Renal cortex interstitium (tissue), 11 donors: ENCODE results near the gene GCC2. TPM values are rescaled to one million over a fixed set of nuclear protein-coding genes. Genes with fewer than 3 reads are reported as not detected.
"Not testable (repeated sequence)": the region's sequence is repeated elsewhere in the genome, so short reads cannot be mapped to it uniquely, and the experiment has no call there.

Source experiments
- DNase-seq, 11 donors: peaks; one replicate each; pipeline ENCODE4 v3.0.0-alpha.2; 2013; ENCODE audit warnings: low read depth in 9 of 11, low spot score in 4 of 11; ENCODE audit errors: extremely low read depth in 1 of 11
- polyA plus RNA-seq, 3 donors: library from polyadenylated mRNA; unstranded; fragments of 120-200 nt; gene quantifications; one replicate each; pipeline ENCODE4 v1.2.1, GENCODE V29; 2013; ENCODE audit not compliant: insufficient read length in 3 of 3

GCC2 gene
- polyA plus RNA-seq, 3 donors = 46.8 to 79.0 (median 58.1) TPM

DNA sequence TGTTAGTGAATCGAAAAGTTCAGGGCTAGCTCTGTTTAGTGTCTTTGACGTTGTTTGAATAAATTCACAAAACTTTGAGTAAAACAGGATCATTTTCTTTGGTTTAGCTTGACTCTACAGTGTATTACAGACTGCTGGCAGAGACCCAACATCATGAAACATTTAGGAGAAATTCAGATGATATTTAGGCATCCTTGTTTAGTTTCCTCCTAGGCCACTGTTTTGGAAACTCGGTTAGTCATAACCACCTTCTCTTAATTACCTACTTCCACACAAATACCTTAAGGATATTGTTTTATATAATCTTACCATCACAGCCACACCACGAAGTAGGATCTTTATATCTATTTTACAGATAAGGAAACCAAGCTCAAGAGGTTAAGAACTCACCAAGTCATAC is 93.1 kb downstream of the GCC2 start:
- DNase-seq = no peak

DNA sequence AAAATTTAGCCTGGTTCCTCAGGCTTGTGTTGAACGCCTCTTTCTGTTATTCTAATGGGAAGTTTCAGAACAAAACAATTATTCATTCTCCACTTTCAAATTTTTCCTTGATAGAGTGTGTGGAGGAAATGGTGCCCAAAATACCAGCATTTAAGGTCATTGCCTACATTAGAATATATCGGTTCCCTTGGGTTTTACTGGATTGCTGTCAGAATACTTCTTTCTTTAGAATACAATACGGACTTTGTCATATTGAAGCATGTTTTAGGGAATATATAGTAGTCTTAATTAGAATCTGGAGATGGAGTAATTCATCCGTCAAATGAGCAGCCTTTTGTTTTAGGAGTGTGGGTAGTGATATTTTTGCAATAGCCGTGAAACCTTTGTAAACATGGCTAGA is 98.6 kb downstream of the GCC2 start:
- no peak for DNase-seq

DNA sequence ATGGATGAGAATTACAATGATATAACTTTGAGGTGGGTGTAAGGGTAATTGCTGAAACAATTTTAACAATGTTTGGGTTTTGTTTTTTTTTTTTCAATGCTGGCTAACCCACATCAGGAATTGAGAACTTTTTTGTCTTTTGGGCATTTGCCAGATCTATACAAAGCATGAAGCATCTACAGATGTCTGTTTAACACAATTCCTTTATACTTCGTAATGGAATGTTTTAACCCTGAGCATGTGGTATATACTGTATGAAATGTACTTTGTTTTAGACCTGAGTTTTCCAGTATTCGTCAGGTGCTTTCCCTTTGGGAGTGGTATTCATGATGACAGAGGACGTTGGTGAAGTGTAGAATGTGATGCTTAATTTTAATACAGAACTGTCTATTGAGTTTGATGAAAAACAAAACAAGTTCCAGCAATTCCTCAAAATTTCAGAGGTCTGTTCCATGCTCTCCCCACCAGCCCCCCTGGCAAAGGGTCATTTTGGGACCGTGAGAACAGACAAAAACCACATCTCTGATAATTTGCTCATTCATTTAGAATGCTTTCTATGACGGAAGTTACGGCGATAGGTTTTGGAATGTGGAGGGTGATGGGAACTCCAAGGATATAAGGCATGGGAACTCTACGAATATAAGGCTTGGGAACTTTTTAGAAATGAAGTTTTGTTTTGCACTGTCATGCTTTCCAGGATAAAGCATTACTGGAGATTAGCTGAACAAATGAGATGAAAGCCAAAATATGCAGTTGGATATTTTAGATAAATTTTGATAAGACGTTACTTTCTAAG is 99.4 kb downstream of the GCC2 start:
- DNase-seq = no peak

DNA sequence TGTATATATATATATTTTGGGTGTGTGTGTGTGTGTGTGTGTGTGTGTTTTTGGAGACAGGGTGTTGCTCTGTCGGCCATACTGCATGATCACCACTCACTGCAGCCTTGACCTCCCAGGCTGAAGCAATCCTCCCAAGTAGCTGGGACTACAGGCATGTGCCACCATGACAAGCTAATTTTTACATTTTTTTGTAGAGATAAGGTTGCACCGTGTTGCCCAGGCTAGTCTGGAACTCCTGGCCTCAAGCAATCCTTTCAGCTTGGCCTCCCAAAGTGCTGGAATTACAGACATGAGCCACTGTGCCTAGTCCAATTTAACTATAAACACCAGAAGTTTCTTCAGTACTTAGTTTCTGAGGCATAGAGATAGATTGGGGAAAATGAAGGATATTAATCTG is 103.6 kb downstream of the GCC2 start:
- DNase-seq = no peak

DNA sequence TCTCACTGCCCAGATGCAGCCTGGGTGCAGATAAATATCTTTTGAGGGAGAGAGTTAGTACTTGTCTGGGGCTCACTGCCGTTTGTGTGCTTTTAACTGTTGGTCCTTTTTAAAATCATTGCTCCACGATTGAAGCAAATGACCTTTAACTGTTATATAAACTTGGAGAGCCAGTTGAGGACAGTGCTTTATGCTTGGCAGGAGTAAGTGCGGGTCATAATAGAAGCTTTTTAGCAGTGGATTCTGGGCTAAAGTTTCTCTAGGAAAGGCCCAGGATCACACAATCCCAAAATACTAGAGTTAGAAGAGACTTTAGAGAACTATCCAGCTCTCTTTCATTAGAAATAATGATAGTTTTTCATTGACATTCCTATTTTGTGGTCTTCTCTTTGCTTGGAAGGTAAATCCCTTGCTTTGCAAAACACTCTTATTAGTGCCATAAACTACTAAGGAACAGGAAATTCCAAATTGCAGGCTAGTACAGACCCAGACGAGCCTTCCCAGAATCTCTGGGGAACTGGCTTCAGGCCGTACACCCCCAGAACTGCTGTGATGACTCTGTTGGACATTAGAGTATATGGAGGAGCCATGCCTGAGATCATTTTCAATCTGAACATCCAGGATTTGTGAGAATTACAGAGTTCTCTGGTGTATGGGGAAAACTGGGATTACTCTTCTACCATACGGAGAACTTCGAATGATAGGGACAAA is 104.4 kb downstream of the GCC2 start:
- DNase-seq = no peak

DNA sequence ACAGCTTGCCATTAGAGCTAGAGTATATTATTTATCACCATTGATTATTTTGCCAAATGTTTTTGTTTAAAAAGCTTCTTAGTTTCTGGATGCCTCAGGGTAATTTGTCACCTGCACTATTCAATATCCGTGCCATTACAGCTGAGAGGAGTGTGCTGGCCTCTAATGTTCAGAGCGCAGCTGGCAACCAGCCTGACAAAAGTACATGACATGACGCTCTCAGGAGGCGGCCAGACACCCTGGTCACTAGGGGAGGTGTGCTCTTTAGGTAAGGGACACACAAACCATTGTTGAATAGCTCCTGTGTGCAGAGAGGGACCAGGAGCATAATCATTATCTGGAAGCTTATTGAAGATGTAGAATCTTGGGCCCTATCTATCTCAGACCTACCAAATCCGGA is 105.5 kb downstream of the GCC2 start:
- DNase-seq = no peak

DNA sequence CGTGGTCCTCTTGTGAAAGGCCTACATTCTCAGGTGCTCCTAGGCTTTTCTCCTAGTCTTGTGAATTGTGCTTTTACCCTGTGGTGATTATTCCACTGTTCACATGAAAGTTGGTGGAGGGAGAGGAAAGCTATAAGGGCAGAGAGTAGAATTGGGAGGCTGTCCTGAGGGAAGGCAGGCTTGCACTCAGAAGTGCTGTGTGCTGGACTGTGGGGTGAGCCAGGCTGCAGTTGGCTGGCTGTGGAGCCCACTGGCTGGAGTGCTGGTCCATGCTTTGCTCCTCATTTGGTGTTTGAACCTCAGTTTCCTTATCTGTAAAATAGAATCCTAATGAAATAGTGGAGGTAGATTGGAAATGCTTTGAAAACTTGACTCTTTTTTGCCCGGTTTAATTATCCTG is 106.6 kb downstream of the GCC2 start:
- DNase-seq = no peak

DNA sequence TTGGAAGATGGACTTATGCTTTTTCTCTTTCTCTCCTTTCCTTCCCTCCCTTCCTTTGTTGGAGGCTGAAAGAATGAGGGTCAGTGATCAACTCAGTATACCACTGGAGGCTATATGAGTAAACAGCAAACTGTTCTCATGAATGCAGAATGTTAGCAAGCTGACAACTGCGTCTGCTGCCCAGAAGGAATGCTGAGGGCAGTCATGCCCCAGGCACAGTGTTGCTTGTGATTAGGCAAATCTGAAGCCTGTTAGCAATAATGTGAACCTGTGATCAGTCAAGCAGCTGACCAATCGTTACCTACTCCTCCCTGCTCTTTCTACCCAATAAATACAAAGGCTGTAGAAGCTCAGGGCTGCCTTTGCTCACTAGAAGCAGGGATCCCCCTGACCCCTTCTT is 107.6 kb downstream of the GCC2 start:
- not testable (repeated sequence) for DNase-seq

Other genes with a start within 250 kb of the GCC2 start
- gene SULT1C3, start 209.2 kb upstream of the GCC2 start, polyA plus RNA-seq = not detected
- 100 to 1,000 TPM in 1 of 3 donors, 10 to 100 TPM in 2; 43.6 to 113 (median 54.9) TPM for gene SULT1C2, start 160.3 kb upstream of the GCC2 start, polyA plus RNA-seq
- gene SULT1C4, start 71.3 kb upstream of the GCC2 start, polyA plus RNA-seq = 10 to 100 TPM; 39.8 to 65.9 (median 48.5) TPM
- gene LIMS1, start 85.3 kb downstream of the GCC2 start, polyA plus RNA-seq = 10 to 100 TPM; 49.3 to 55.5 (median 50.6) TPM